Measurements from ENCODE around the gene HNRNPH1. TPM values are rescaled to one million over a fixed set of nuclear protein-coding genes. Genes with fewer than 3 reads are reported as not detected.

Gene HNRNPH1
- total and polyA plus RNA-seq, 2 donors from 2014 or later: 191 to 564 TPM

GRCh38 chr5:179606071-179606909, 17.2 kb downstream of the HNRNPH1 start:
- Histone ChIP-seq H3K9ac (ENCODE audit: low read length in 3 of 3) (no peak overlapping the region), H3K27me3 (ENCODE audit: control insufficient read depth, insufficient read depth, low read length) (no peaks in the 10 kb centered on the region), H3K36me3 (ENCODE audit: control insufficient read depth in 2 of 3, insufficient read depth in 3 of 3, low read length in 3 of 3) (peaks cover 11 to 50% (median 26%) of the 10 kb centered on the region in 3 donors), H3K4me1 (ENCODE audit: control insufficient read depth in 2 of 3, insufficient read depth in 2 of 3, low read depth in 1 of 3, low read length in 3 of 3) (peaks cover 0 to 3% (median 0%) of the 10 kb centered on the region in 3 donors), H3K9me3 (ENCODE audit: control insufficient read depth in 2 of 3, insufficient read depth in 1 of 3, low read length in 3 of 3) (no peaks in the 10 kb centered on the region), H3K4me3 (ENCODE audit: low read length in 3 of 3) (no peak overlapping the region), H3K27ac (ENCODE audit: low read depth in 2 of 2, low read length in 2 of 2) (no peak overlapping the region)
- intact Hi-C loops (cut with DNase I): no loop called here
- TF ChIP-seq CTCF (IDR thresholded peaks at IDR 0.05; ENCODE audit: borderline replicate concordance, extremely low read depth, insufficient read depth): no peak
- DNase-seq: peak in 2 of 5 donors; percentile 48 to 76
- FAIRE-seq: no peak

GRCh38 chr5:179605026-179605833, 18.2 kb downstream of the HNRNPH1 start:
- H3K27me3 ChIP-seq (ENCODE audit: control insufficient read depth, insufficient read depth, low read length): no peaks in the 10 kb centered on the region
- no peak overlapping the region for H3K4me3 ChIP-seq (ENCODE audit: low read length in 3 of 3)
- FAIRE-seq: no peak
- DNase-seq: peak in 1 of 5 donors; percentile 51
- TF ChIP-seq CTCF (IDR thresholded peaks at IDR 0.05; ENCODE audit: borderline replicate concordance, extremely low read depth, insufficient read depth): no peak
- intact Hi-C loops (cut with DNase I): no loop called here
- H3K9ac ChIP-seq (ENCODE audit: low read length in 3 of 3): no peak overlapping the region
- no peak overlapping the region for H3K27ac ChIP-seq (ENCODE audit: low read depth in 2 of 2, low read length in 2 of 2)
- peaks cover 6 to 40% (median 19%) of the 10 kb centered on the region in 3 donors for H3K36me3 ChIP-seq (ENCODE audit: control insufficient read depth in 2 of 3, insufficient read depth in 3 of 3, low read length in 3 of 3)
- H3K9me3 ChIP-seq (ENCODE audit: control insufficient read depth in 2 of 3, insufficient read depth in 1 of 3, low read length in 3 of 3): no peaks in the 10 kb centered on the region
- no peaks in the 10 kb centered on the region for H3K4me1 ChIP-seq (ENCODE audit: control insufficient read depth in 2 of 3, insufficient read depth in 2 of 3, low read depth in 1 of 3, low read length in 3 of 3)

DNA sequence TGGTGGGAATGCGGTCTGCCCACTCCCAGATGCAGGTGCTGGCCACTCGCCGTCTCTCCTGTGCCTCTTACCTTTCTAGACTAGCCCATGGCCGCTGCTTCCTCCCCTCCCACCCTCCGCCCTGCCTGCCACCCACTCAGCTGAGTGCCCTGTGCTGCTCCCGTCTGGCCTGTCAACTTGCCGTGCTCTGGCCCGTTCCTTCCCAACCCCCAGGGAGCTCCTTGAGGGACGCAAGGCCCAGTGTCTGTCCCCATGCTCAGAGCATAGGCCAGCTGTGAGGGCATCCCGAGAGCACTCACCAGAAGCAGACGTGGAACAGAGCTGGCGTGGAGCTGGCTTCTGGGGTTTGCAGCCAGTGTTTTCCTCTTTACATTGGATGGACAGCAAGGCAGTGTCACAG, 20.2 kb downstream of the HNRNPH1 start:
- no peaks in the 10 kb centered on the region for H3K4me1 ChIP-seq (ENCODE audit: control insufficient read depth in 2 of 3, insufficient read depth in 2 of 3, low read depth in 1 of 3, low read length in 3 of 3)
- H3K9me3 ChIP-seq (ENCODE audit: control insufficient read depth in 2 of 3, insufficient read depth in 1 of 3, low read length in 3 of 3): no peaks in the 10 kb centered on the region
- no peak overlapping the region for H3K27ac ChIP-seq (ENCODE audit: low read depth in 2 of 2, low read length in 2 of 2)
- FAIRE-seq: no peak
- H3K27me3 ChIP-seq (ENCODE audit: control insufficient read depth, insufficient read depth, low read length): no peaks in the 10 kb centered on the region
- DNase-seq: peak in 1 of 5 donors; percentile 60
- H3K4me3 ChIP-seq (ENCODE audit: low read length in 3 of 3): no peak overlapping the region
- no peak for TF ChIP-seq CTCF (IDR thresholded peaks at IDR 0.05; ENCODE audit: borderline replicate concordance, extremely low read depth, insufficient read depth)
- intact Hi-C loops (cut with DNase I): no loop called here
- H3K9ac ChIP-seq (ENCODE audit: low read length in 3 of 3): no peak overlapping the region
- peaks cover 3 to 40% (median 29%) of the 10 kb centered on the region in 3 donors for H3K36me3 ChIP-seq (ENCODE audit: control insufficient read depth in 2 of 3, insufficient read depth in 3 of 3, low read length in 3 of 3)

Measured in kidney (tissue), 14 donors.